Endothelial cell of umbilical vein (primary cell): ENCODE results near the gene UBAP1.

Experiments
- EZH2 ChIP-seq: IDR thresholded peaks from 2 replicates; pipeline ENCODE4 v1.6.1; 2012; ENCODE audit warnings: borderline replicate concordance, low read depth, mild to moderate bottlenecking, moderate library complexity, low read length, inconsistent platforms; ENCODE audit not compliant: severe bottlenecking
- GATA2 ChIP-seq: IDR thresholded peaks from 2 replicates; pipeline ENCODE4 v1.7.0; 2011; ENCODE audit warnings: low read depth, mild to moderate bottlenecking, moderate library complexity, mixed read lengths, low read length; ENCODE audit not compliant: insufficient read length, insufficient read depth
- POLR2A ChIP-seq: IDR thresholded peaks from 2 replicates; pipeline ENCODE4 v1.6.1; 2012; ENCODE audit warnings: low read depth, mild to moderate bottlenecking, control low read depth, low read length
- POLR2AphosphoS5 ChIP-seq: IDR thresholded peaks from 2 replicates; pipeline ENCODE4 v1.6.1; 2012; ENCODE audit warnings: low read depth, mild to moderate bottlenecking, control low read depth, low read length, moderate library complexity; ENCODE audit not compliant: insufficient read depth
- TF ChIP-seq, protein P1 (sequence below), 2 donors: IDR thresholded peaks; 1 replicate in 1 of 2; 2 replicates in 1 of 2; pipeline ENCODE4 v1.5.1; 2011; ENCODE audit warnings: low read length in 2 of 2, mild to moderate bottlenecking in 2 of 2, moderate library complexity in 2 of 2, control low read depth in 1 of 2, inconsistent platforms in 1 of 2, low read depth in 1 of 2; ENCODE audit not compliant: insufficient read depth in 1 of 2; ENCODE audit errors: extremely low read depth in 1 of 2
- TF ChIP-seq, protein P2 (sequence below): IDR thresholded peaks from 2 replicates; pipeline ENCODE4 v1.6.1; 2011; ENCODE audit not compliant: insufficient read depth, insufficient read length

DNA sequence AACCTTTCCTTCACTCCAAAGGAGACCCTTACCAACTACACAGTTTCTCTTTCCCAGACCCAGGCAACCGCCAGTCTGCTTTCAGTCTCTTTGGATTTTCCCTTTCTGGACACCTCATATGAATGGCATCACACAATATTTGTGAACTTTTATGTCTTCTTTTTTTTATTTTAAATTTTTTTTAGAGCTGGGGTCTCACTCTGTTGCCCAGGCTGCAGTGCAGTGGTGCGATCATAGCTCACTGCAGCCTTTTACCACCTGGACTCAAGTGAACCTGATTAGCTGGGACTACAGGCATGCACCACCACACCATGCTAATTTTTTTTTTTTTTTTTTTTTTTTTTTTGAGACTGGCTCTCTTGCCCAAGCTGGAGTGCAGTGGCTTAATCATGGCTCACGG, 37.5 kb downstream of the UBAP1 start:
- TF ChIP-seq, protein P1, sequence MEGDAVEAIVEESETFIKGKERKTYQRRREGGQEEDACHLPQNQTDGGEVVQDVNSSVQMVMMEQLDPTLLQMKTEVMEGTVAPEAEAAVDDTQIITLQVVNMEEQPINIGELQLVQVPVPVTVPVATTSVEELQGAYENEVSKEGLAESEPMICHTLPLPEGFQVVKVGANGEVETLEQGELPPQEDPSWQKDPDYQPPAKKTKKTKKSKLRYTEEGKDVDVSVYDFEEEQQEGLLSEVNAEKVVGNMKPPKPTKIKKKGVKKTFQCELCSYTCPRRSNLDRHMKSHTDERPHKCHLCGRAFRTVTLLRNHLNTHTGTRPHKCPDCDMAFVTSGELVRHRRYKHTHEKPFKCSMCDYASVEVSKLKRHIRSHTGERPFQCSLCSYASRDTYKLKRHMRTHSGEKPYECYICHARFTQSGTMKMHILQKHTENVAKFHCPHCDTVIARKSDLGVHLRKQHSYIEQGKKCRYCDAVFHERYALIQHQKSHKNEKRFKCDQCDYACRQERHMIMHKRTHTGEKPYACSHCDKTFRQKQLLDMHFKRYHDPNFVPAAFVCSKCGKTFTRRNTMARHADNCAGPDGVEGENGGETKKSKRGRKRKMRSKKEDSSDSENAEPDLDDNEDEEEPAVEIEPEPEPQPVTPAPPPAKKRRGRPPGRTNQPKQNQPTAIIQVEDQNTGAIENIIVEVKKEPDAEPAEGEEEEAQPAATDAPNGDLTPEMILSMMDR (IDR thresholded peaks at IDR 0.05; ENCODE audit: extremely low read depth in 1 of 2, insufficient read depth in 1 of 2, low read depth in 1 of 2, low read length in 2 of 2) = no peak
- TF ChIP-seq POLR2A = no peak
- no peak for TF ChIP-seq POLR2AphosphoS5
- TF ChIP-seq EZH2 = no peak
- TF ChIP-seq, protein P2, sequence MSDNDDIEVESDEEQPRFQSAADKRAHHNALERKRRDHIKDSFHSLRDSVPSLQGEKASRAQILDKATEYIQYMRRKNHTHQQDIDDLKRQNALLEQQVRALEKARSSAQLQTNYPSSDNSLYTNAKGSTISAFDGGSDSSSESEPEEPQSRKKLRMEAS = no peak
- no peak for TF ChIP-seq GATA2
